WERI-Rb-1 (cell line): ENCODE results near the gene KCNJ13.

Experiments
- DNase-seq: peaks from one replicate; pipeline ENCODE4 v3.0.0-alpha.2; 2020
- H3K27ac ChIP-seq: fragments of 250-450 bp; sonication (Bioruptor Pico); 2 replicates; pipeline ENCODE4 v1.5.1; 2020; ENCODE audit warnings: mild to moderate bottlenecking, moderate library complexity
- H3K27me3 ChIP-seq: fragments of 250-450 bp; sonication (Bioruptor Pico); 2 replicates; pipeline ENCODE4 v1.5.1; 2021; ENCODE audit warnings: mild to moderate bottlenecking, low read depth, moderate library complexity; ENCODE audit not compliant: insufficient read depth, severe bottlenecking
- H3K36me3 ChIP-seq: fragments of 250-450 bp; sonication (Bioruptor Pico); 2 replicates; pipeline ENCODE4 v1.5.1; 2020; ENCODE audit warnings: mild to moderate bottlenecking, moderate library complexity
- H3K4me3 ChIP-seq: 2 replicates; pipeline ENCODE4 v1.5.1; 2011; ENCODE audit warnings: low read depth, mild to moderate bottlenecking, control low read depth, low read length
- H3K9me3 ChIP-seq: fragments of 250-450 bp; sonication (Bioruptor Pico); 2 replicates; pipeline ENCODE4 v1.5.1; 2021; ENCODE audit warnings: mild to moderate bottlenecking, moderate library complexity; ENCODE audit not compliant: severe bottlenecking
- TF ChIP-seq, protein P1 (sequence below): IDR thresholded peaks from 2 replicates; pipeline ENCODE4 v1.5.1; 2011; ENCODE audit warnings: low read depth, mild to moderate bottlenecking, control low read depth, inconsistent platforms, low read length

KCNJ13 gene

DNA sequence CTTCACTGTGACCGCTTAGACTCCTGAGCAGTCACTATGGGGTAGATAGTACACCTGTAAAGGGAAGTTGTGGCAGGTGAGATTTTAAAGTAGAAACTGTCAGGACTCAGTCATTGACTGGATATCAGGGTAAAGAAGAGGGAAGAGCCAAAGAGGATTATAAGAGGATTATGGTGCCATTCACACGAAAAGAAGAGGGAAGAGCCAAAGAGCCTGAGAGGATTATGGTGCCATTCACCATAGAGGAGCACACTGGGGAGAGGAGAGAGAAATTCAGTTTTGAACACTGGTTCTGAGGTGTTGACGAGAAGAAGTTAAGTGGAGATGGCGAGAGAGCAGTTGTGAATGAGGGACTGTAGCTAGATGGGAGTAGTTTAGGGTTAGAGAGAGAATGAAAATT is 16.9 kb upstream of the KCNJ13 start:
- Histone ChIP-seq H3K27me3 (no peaks in the 10 kb centered on the region), H3K27ac (no peak overlapping the region), H3K4me3 (no peak overlapping the region), H3K9me3 (no peaks in the 10 kb centered on the region), H3K36me3 (peaks cover 60% of the 10 kb centered on the region)
- peak; percentile 31 for DNase-seq
- TF ChIP-seq, protein P1, sequence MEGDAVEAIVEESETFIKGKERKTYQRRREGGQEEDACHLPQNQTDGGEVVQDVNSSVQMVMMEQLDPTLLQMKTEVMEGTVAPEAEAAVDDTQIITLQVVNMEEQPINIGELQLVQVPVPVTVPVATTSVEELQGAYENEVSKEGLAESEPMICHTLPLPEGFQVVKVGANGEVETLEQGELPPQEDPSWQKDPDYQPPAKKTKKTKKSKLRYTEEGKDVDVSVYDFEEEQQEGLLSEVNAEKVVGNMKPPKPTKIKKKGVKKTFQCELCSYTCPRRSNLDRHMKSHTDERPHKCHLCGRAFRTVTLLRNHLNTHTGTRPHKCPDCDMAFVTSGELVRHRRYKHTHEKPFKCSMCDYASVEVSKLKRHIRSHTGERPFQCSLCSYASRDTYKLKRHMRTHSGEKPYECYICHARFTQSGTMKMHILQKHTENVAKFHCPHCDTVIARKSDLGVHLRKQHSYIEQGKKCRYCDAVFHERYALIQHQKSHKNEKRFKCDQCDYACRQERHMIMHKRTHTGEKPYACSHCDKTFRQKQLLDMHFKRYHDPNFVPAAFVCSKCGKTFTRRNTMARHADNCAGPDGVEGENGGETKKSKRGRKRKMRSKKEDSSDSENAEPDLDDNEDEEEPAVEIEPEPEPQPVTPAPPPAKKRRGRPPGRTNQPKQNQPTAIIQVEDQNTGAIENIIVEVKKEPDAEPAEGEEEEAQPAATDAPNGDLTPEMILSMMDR, result no peak

DNA sequence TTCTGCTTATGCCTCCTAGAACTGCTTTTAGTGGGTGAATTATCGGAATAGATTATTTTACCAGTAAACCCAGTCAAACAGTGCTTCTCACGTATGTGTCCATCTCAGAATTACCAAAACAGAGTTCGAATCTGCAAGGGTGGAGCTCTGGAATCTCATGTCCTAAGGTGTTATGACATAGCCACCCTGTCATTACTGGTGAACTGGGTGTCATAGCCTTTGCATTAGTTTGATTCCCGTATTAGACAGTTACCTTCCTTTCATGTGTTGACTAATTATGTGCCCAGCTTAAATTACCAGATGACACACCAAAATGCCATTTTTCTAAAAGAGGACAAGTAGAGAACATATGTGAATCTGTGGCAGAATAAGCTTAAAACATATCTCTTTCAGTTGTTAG is 15.2 kb upstream of the KCNJ13 start:
- Histone ChIP-seq H3K36me3 (peaks cover 60% of the 10 kb centered on the region), H3K27ac (no peak overlapping the region), H3K9me3 (no peaks in the 10 kb centered on the region), H3K27me3 (no peaks in the 10 kb centered on the region), H3K4me3 (no peak overlapping the region)
- TF ChIP-seq, protein P1, result no peak
- DNase-seq, result no peak

DNA sequence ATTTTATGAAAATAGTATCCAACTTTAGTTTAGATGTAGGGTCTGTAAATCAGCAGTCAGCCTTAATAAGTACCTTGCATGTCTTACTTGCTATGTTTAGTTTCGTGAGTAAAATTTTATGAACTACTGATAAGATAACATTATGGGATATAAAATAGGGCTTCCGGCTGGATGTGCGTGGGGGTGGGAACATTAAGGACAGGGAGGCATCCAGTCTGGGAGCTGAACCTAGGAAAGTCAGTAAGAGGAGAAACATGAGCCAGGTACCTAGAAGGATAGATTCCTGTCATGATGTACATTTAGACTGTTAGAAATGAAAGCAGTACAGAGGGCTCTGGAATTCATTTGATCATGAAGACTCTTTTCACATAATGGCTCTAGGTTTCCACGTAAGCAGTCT is 12.7 kb upstream of the KCNJ13 start:
- peaks cover 35% of the 10 kb centered on the region for H3K36me3 ChIP-seq

DNA sequence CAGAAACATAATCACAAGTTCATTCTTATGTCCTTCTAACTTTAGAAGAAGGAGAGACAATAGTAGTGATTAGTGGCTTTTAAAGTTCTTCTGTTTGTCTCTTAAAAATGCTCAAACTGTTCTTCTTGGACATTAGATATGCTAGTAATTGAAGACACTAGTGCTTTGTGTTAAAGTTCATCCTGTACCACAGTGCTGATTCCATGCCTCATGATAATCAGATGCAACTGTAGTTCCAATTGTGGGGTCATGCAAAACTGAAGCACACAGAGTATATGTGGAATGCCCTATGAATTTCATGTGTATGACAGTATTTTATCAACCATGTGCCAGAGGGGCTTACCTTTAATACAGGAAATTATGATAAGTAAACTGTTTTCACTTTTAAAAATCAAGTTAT is 11.4 kb upstream of the KCNJ13 start:
- no peak for DNase-seq
- Histone ChIP-seq H3K9me3 (no peaks in the 10 kb centered on the region), H3K27ac (no peak overlapping the region), H3K4me3 (no peak overlapping the region), H3K36me3 (peaks cover 30% of the 10 kb centered on the region), H3K27me3 (no peaks in the 10 kb centered on the region)
- TF ChIP-seq, protein P1, result no peak

More for the DNA sequence above, 12.7 kb upstream of the KCNJ13 start:
- no peaks in the 10 kb centered on the region for H3K9me3 ChIP-seq
- no peak overlapping the region for H3K27ac ChIP-seq
- H3K27me3 ChIP-seq, result no peaks in the 10 kb centered on the region
- H3K4me3 ChIP-seq, result no peak overlapping the region
- TF ChIP-seq, protein P1, result no peak
- no peak for DNase-seq

DNA sequence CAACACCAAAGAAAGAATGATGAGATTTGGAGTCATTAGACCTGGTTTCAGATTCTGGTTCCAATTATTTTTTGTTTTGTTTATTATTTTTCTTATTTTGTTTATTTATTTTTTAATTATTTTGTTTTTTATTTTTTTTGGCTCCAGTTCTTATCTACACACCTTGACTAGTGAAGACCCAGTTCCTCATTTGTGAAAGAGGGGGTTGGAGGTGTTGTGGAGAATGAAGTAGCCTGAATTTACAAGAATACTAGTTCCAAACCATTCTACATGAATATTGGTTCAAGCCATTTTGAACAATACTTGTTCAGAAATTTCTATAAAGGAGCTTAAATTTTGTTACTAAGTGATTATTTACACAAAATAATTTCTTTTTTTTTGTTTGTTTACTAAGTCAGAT is 6.9 kb upstream of the KCNJ13 start:
- H3K27ac ChIP-seq, result no peak overlapping the region
- peaks cover 12% of the 10 kb centered on the region for H3K36me3 ChIP-seq
- no peak for DNase-seq
- no peaks in the 10 kb centered on the region for H3K9me3 ChIP-seq
- TF ChIP-seq, protein P1, result no peak
- no peaks in the 10 kb centered on the region for H3K27me3 ChIP-seq
- H3K4me3 ChIP-seq, result no peak overlapping the region

DNA sequence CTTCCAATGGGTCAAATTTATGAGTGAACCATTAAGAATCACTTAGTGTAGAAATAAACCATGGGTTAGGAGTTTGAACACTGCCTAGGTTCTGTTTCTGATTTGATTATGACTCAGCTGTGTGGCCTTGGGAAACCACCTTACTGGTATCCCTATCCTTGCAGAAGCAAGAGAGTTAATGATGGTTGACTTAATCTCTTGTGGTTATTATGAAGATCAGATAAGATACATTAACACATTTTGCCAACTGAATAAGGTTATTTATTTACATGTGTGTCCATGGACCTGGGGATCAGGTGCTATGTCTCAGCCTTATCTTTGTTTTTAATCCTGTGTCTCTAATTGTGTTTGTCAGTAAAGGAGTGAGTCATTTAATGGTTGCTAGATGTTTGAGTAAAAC is 5.4 kb upstream of the KCNJ13 start:
- no peak for DNase-seq
- Histone ChIP-seq H3K27me3 (no peaks in the 10 kb centered on the region), H3K27ac (no peak overlapping the region), H3K4me3 (no peak overlapping the region), H3K36me3 (no peaks in the 10 kb centered on the region; the same call in 1 of the 2 replicates), H3K9me3 (no peaks in the 10 kb centered on the region)
- TF ChIP-seq, protein P1, result no peak
